ENCODE results near the gene NTM.

- no peak for TF ChIP-seq CTCF (IDR thresholded peaks at IDR 0.05)
- no peak for TF ChIP-seq POLR2A (IDR thresholded peaks at IDR 0.05)
These were observed 841.1 kb downstream of the NTM start for GRCh38 chr11:132211479-132211878.

All from uterus (tissue), 2 donors.